D721Med (cell line): ENCODE data around the gene HSP90AA1.

Source experiments
- DNase-seq: peaks from one replicate; pipeline ENCODE4 v3.0.0; 2011; ENCODE audit warnings: low spot score; ENCODE audit not compliant: insufficient read length
- FAIRE-seq: peaks from 2 replicates; lab custom pipeline; 2011; peaks lifted over from hg19 to GRCh38; lab: Jason Lieb, UNC
- TF ChIP-seq, protein P1 (sequence below): IDR thresholded peaks from 2 replicates; pipeline ENCODE4 v1.5.1; 2012; ENCODE audit warnings: mild to moderate bottlenecking, control low read depth; ENCODE audit not compliant: insufficient read depth; ENCODE audit errors: missing control alignments

Gene HSP90AA1

DNA sequence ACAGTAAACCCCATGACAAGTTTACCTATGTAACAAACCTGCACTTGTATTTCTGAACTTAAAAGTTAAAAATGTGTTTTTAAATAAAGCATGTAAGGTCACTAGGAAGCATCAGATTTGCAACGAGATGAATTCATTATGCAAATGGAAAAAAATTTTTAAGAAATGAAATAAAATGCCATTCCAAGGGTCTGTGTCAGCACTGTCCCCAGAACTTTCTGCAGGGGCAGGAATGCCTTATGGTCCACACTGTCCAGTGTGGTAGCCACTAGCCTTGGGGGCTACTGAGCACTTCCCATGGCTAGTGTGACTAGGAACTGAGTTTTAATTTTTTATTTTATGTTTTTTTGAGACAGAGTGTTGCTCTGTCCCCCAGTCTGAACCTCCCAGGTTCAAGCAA, 49.2 kb downstream of the HSP90AA1 start:
- TF ChIP-seq, protein P1, sequence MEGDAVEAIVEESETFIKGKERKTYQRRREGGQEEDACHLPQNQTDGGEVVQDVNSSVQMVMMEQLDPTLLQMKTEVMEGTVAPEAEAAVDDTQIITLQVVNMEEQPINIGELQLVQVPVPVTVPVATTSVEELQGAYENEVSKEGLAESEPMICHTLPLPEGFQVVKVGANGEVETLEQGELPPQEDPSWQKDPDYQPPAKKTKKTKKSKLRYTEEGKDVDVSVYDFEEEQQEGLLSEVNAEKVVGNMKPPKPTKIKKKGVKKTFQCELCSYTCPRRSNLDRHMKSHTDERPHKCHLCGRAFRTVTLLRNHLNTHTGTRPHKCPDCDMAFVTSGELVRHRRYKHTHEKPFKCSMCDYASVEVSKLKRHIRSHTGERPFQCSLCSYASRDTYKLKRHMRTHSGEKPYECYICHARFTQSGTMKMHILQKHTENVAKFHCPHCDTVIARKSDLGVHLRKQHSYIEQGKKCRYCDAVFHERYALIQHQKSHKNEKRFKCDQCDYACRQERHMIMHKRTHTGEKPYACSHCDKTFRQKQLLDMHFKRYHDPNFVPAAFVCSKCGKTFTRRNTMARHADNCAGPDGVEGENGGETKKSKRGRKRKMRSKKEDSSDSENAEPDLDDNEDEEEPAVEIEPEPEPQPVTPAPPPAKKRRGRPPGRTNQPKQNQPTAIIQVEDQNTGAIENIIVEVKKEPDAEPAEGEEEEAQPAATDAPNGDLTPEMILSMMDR: no peak
- no peak for FAIRE-seq
- DNase-seq: no peak

DNA sequence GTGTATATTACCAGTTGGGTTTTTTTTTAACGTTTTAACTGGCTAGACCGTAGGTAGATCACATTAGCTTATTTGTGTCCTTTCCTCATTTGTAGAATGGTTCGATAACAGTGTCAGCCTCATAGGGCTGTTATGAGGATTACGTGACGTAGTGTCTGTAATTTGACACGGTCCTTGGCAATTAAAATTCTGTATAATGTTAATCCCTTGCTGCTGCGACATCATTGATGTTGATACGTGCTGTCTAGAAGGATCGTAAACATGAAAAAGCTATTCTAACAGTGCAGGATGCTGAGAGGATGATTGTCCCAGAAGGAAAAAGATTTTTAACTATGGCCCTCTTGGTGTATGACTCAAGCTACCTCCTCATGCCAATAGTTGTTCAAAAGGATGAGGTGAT, 50.9 kb downstream of the HSP90AA1 start:
- TF ChIP-seq, protein P1: no peak
- DNase-seq: no peak
- no peak for FAIRE-seq

DNA sequence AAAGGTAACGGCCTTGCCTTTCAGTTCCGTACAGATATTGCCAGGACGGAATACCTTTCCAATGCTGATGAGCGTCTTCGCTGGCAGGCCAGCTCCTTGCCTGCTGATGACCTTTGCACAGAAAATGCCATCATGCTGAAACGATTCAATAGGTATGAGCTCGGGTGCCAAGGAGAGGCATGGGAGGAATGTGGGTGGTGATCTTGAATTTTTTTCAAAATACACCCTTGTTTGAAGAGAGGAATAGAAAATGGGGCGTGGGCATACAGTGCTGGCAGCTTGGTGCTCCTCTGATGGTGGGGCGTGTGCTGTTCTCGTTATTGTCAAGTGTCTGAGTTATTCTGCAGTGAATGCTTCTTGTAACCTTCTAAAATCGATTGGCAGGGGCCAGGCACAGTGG, 52.5 kb downstream of the HSP90AA1 start:
- DNase-seq: no peak
- TF ChIP-seq, protein P1: no peak
- FAIRE-seq: no peak

DNA sequence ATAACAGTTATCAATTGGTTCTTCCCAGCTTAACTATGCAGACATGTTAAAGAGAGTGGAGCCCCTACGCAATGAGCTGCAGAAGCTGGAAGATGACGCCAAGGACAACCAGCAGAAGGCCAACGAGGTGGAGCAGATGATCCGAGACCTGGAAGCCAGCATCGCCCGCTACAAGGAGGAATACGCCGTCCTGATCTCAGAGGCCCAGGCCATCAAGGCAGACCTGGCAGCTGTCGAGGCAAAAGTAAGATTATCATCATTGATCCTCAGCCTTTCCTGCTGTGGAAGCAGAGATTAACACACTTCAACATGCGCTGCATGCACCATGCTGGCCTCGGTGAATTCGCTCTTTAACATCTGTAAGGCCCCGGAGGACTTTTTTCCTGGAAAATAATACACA, 53.6 kb downstream of the HSP90AA1 start:
- peak; percentile 29 for FAIRE-seq
- DNase-seq: no peak
- TF ChIP-seq, protein P1: no peak
